HCT116 (cell line): ENCODE measurements around the gene PWWP2B. TPM values are rescaled to one million over a fixed set of nuclear protein-coding genes. Genes with fewer than 3 reads are reported as not detected.

Source experiments
- ATAC-seq: fragments of 200-7000 bp; cut with Tn5 transposase; 2 replicates; pipeline ENCODE4 v1.9.1; 2020; ENCODE audit warnings: mild to moderate bottlenecking, moderate library complexity
- BruUV-seq: library from RNA; stranded (reverse); fragments of 400-500 nt; replicated peaks from 2 replicates; lab custom pipeline; 2021; lab: Mats Ljungman, UMichigan
- CTCF ChIA-PET: fragments of 300-600 bp; sonication (Branson Sonifier 250); formaldehyde crosslinking; loops from one replicate; lab custom pipeline; 2021; ENCODE audit warnings: antibody characterized with exemption; lab: Charles Lee
- POLR2A ChIA-PET: fragments of 300-600, 350-600 bp; sonication (Branson Sonifier 250); formaldehyde crosslinking; loops from one replicate; lab custom pipeline; 2021; ENCODE audit warnings: antibody characterized with exemption; lab: Charles Lee
- RAD21 ChIA-PET, 2 experiments: fragments of 300-600 bp; sonication (Branson Sonifier 250); formaldehyde crosslinking; loops; one replicate each; lab custom pipeline; 2023; ENCODE audit warnings: low total read pairs in 2 of 2; ENCODE audit not compliant: uncharacterized antibody in 2 of 2, unreplicated experiment in 2 of 2, low non-redundant PET in 1 of 2; lab: Charles Lee
- DNase-seq: peaks from one replicate; pipeline ENCODE4 v3.0.0-alpha.2; 2010; ENCODE audit warnings: low read depth, low spot score
- H2AFZ ChIP-seq: fragments of 200-600 bp; shearing (Covaris generic), sonication (generic); 2 replicates; pipeline ENCODE4 v1.6.1; 2017; ENCODE audit warnings: low read depth, mixed run types, mixed read lengths, antibody characterized with exemption, low read length; ENCODE audit not compliant: poor library complexity, severe bottlenecking
- H3K27ac ChIP-seq: 2 replicates; pipeline ENCODE4 v1.5.1; 2012; ENCODE audit warnings: low read depth, low read length
- H3K27me3 ChIP-seq: fragments of 200-600 bp; sonication (generic); 2 replicates; pipeline ENCODE4 v1.6.1; 2016; ENCODE audit warnings: mixed run types, low read length, mixed read lengths; ENCODE audit not compliant: insufficient read depth
- H3K36me3 ChIP-seq, 2 experiments: fragments of 200-500 bp in 1 of 2; fragments of 200-600 bp in 1 of 2; sonication (Bioruptor generic) in 1 of 2; sonication (generic) in 1 of 2; 2 replicates each; pipeline versions ENCODE4 v1.5.1 to v1.6.1; 2014 to 2016; ENCODE audit warnings: low read length in 2 of 2, inconsistent platforms in 1 of 2, mixed read lengths in 1 of 2, mixed run types in 1 of 2; ENCODE audit not compliant: insufficient read depth in 2 of 2, control insufficient read depth in 1 of 2
- H3K4me1 ChIP-seq, 2 experiments: fragments of 200-600 bp in 1 of 2; sonication (generic) in 1 of 2; 2 replicates each; pipeline versions ENCODE4 v1.5.1 to v1.6.1; 2012 to 2017; ENCODE audit warnings: low read length in 2 of 2, inconsistent platforms in 1 of 2, mild to moderate bottlenecking in 1 of 2, mixed read lengths in 1 of 2, mixed run types in 1 of 2, moderate library complexity in 1 of 2; ENCODE audit not compliant: insufficient read depth in 2 of 2, control insufficient read depth in 1 of 2
- H3K4me2 ChIP-seq: fragments of 200-600 bp; sonication (generic); 2 replicates; pipeline ENCODE4 v1.6.1; 2017; ENCODE audit warnings: mixed run types, low read length, mixed read lengths
- H3K4me3 ChIP-seq, 2 experiments: fragments of 200-600 bp in 1 of 2; sonication (generic) in 1 of 2; replicated peaks in 1 of 2; 2 replicates each; pipeline ENCODE4 v1.5.1; 2011 to 2016; ENCODE audit warnings: low read length in 2 of 2, control low read depth in 1 of 2, low read depth in 1 of 2, mild to moderate bottlenecking in 1 of 2, mixed read lengths in 1 of 2, mixed run types in 1 of 2
- H3K79me2 ChIP-seq: fragments of 200-600 bp; sonication (generic); 2 replicates; pipeline ENCODE4 v1.6.1; 2017; ENCODE audit warnings: mild to moderate bottlenecking, mixed run types, low read length, moderate library complexity, mixed read lengths; ENCODE audit not compliant: insufficient read depth
- H3K9ac ChIP-seq: fragments of 200-600 bp; sonication (generic); 2 replicates; pipeline ENCODE4 v1.6.1; 2016; ENCODE audit warnings: low read length, mixed read lengths
- H3K9me2 ChIP-seq: fragments of 200-600 bp; sonication (generic), shearing (Covaris generic); 2 replicates; pipeline ENCODE4 v1.6.1; 2017; ENCODE audit warnings: mixed run types, mild to moderate bottlenecking, moderate library complexity; ENCODE audit not compliant: insufficient read depth
- H3K9me3 ChIP-seq, 2 experiments: fragments of 200-500 bp in 1 of 2; fragments of 200-600 bp in 1 of 2; sonication (Bioruptor generic) in 1 of 2; sonication (generic) in 1 of 2; 2 replicates each; pipeline ENCODE4 v1.6.1; 2014 to 2017; ENCODE audit warnings: low read length in 2 of 2, mixed read lengths in 2 of 2, inconsistent platforms in 1 of 2, low read depth in 1 of 2, mild to moderate bottlenecking in 1 of 2, mixed run types in 1 of 2, moderate library complexity in 1 of 2; ENCODE audit not compliant: control insufficient read depth in 1 of 2, insufficient read depth in 1 of 2
- H4K20me1 ChIP-seq: fragments of 200-600 bp; sonication (generic), shearing (Covaris generic); 2 replicates; pipeline ENCODE4 v1.6.1; 2017; ENCODE audit warnings: mixed run types, mild to moderate bottlenecking, moderate library complexity; ENCODE audit not compliant: insufficient read depth
- CEBPB ChIP-seq: IDR thresholded peaks from 2 replicates; pipeline ENCODE4 v1.6.1; 2012; ENCODE audit warnings: low read depth
- EGR1 ChIP-seq: IDR thresholded peaks from 2 replicates; pipeline ENCODE4 v1.6.1; 2012; ENCODE audit warnings: low read depth
- ELF1 ChIP-seq: IDR thresholded peaks from 2 replicates; pipeline ENCODE4 v1.6.1; 2012; ENCODE audit warnings: low read depth, borderline replicate concordance
- JUND ChIP-seq: IDR thresholded peaks from 2 replicates; pipeline ENCODE4 v1.6.1; 2012
- POLR2AphosphoS5 ChIP-seq: IDR thresholded peaks from 2 replicates; pipeline ENCODE4 v1.6.1; 2011; ENCODE audit warnings: mild to moderate bottlenecking, low read depth, low read length, moderate library complexity
- RAD21 ChIP-seq: IDR thresholded peaks from 2 replicates; pipeline ENCODE4 v1.6.1; 2012; ENCODE audit warnings: low read depth, mild to moderate bottlenecking
- SP1 ChIP-seq: IDR thresholded peaks from 2 replicates; pipeline ENCODE4 v1.6.1; 2012; ENCODE audit warnings: low read depth
- SRF ChIP-seq: IDR thresholded peaks from 2 replicates; pipeline ENCODE4 v1.6.1; 2012; ENCODE audit warnings: low read depth
- TCF7L2 ChIP-seq: IDR thresholded peaks from 2 replicates; pipeline ENCODE4 v1.7.0; 2011; ENCODE audit warnings: borderline replicate concordance, inconsistent platforms; ENCODE audit not compliant: insufficient read depth, insufficient read length; ENCODE audit errors: extremely low read depth
- YY1 ChIP-seq: IDR thresholded peaks from 2 replicates; pipeline ENCODE4 v1.6.1; 2011; ENCODE audit warnings: low read length, low read depth, moderate library complexity, mild to moderate bottlenecking; ENCODE audit not compliant: insufficient replicate concordance; ENCODE audit errors: extremely low read depth
- ZFX ChIP-seq: fragments of 450-650 bp; IDR thresholded peaks from 2 replicates; pipeline ENCODE4 v1.6.1; 2017
- ZNF274 ChIP-seq: fragments of 200-500 bp; sonication (Bioruptor generic); IDR thresholded peaks from 2 replicates; pipeline ENCODE4 v1.6.1; 2014; ENCODE audit warnings: mild to moderate bottlenecking, low read depth, low read length, inconsistent platforms
- intact Hi-C: fragments of 100-400 bp; cut with micrococcal nuclease; formaldehyde crosslinking; loops from 2 replicates; pipeline ENCODE4 v1.10.0; 2022
- total RNA-seq: library from RNA; stranded (reverse); gene quantifications from one replicate; pipeline ENCODE4 v1.2.1, GENCODE V29; 2021; ENCODE audit not compliant: unreplicated experiment
- TF ChIP-seq, protein P1 (sequence below): IDR thresholded peaks from 2 replicates; pipeline ENCODE4 v1.6.1; 2011; ENCODE audit warnings: mild to moderate bottlenecking, low read length, moderate library complexity; ENCODE audit not compliant: insufficient replicate concordance; ENCODE audit errors: extremely low read depth
- TF ChIP-seq, protein P2 (sequence below): IDR thresholded peaks from 2 replicates; pipeline ENCODE4 v1.6.1; 2012

The PWWP2B gene
- total RNA-seq, 1 experiment from 2014 or later = 13.9 TPM

DNA sequence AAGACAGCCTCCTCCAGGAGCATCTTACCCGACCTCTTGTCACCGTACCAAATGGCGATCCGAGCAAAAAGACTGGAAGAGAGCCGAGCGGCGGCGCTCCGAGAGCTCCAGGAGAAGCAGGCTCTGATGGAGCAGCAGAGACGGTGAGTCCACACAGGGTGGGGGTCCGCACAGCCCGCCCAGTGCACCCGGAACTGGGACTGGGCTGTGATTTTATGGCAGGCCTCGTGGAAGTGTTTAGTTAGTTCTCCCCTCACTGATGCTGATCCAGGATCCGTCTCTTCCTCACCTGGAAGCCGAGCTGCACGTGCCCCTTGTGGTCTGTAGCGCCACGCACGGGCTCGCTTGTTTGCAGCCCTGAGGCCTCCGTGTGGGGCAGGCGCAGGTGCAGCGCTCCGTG is 45.4 kb upstream of the PWWP2B start:
- Histone ChIP-seq H3K36me3 (no peaks in the 10 kb centered on the region), H3K4me2 (no peak overlapping the region), H3K27me3 (no peaks in the 10 kb centered on the region), H3K9me3 (no peaks in the 10 kb centered on the region), H3K9ac (no peak overlapping the region), H3K4me3 (no peak overlapping the region), H2AFZ (no peak overlapping the region), H4K20me1 (no peaks in the 10 kb centered on the region), H3K9me2 (no peaks in the 10 kb centered on the region), H3K4me1 (no peaks in the 10 kb centered on the region), H3K79me2 (no peaks in the 10 kb centered on the region), H3K27ac (no peak overlapping the region)
- no TSS peak for BruUV-seq
- intact Hi-C loops = loop anchor here (1.0 kb wide), 1 partner anchor 128 kb away; no protein-coding TSS in a partner anchor
- ChIA-PET POLR2A (no interaction called here), RAD21 (no interaction called here), CTCF (no interaction called here)
- no peak for ATAC-seq
- no peak for DNase-seq
- TF ChIP-seq, protein P1, sequence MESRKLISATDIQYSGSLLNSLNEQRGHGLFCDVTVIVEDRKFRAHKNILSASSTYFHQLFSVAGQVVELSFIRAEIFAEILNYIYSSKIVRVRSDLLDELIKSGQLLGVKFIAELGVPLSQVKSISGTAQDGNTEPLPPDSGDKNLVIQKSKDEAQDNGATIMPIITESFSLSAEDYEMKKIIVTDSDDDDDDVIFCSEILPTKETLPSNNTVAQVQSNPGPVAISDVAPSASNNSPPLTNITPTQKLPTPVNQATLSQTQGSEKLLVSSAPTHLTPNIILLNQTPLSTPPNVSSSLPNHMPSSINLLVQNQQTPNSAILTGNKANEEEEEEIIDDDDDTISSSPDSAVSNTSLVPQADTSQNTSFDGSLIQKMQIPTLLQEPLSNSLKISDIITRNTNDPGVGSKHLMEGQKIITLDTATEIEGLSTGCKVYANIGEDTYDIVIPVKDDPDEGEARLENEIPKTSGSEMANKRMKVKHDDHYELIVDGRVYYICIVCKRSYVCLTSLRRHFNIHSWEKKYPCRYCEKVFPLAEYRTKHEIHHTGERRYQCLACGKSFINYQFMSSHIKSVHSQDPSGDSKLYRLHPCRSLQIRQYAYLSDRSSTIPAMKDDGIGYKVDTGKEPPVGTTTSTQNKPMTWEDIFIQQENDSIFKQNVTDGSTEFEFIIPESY = no peak
- TF ChIP-seq SRF (no peak), ZFX (no peak), ZNF274 (no peak), TCF7L2 (no peak), EGR1 (no peak), ELF1 (no peak), CEBPB (no peak), RAD21 (no peak), YY1 (no peak), POLR2AphosphoS5 (no peak), SP1 (no peak), JUND (no peak)
- TF ChIP-seq, protein P2, sequence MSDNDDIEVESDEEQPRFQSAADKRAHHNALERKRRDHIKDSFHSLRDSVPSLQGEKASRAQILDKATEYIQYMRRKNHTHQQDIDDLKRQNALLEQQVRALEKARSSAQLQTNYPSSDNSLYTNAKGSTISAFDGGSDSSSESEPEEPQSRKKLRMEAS = no peak
